ENCODE measurements around the gene FH. TPM values are rescaled to one million over a fixed set of nuclear protein-coding genes. Genes with fewer than 3 reads are reported as not detected.
A peak's percentile ranks its signal among the peaks of the same experiment; 100 is the strongest.

Gene FH
- total RNA-seq, 1 donor from 2014 or later: 98.6 TPM

GRCh38 chr1:241536304-241536703 is 16.7 kb upstream of the FH start:
- Mint-ChIP-seq H3K27me3 (peaks cover 20% of the 10 kb centered on the region), H3K4me3 (no peak overlapping the region), H3K9me3 (no peaks in the 10 kb centered on the region), H3K36me3 (ENCODE audit: low read depth) (no peaks in the 10 kb centered on the region), H3K4me1 (peaks cover 14% of the 10 kb centered on the region), H3K27ac (no peak overlapping the region)
- intact Hi-C loops (cut with micrococcal nuclease): no loop called here
- no peak for DNase-seq

GRCh38 chr1:241533326-241534115 is 14.0 kb upstream of the FH start:
- H3K27me3 Mint-ChIP-seq: peaks cover 23% of the 10 kb centered on the region
- intact Hi-C loops (cut with micrococcal nuclease): loop anchor here (5.0 kb wide), 1 partner anchor 59 kb away; no protein-coding TSS in a partner anchor

GRCh38 chr1:241532864-241533263 is 13.3 kb upstream of the FH start:
- intact Hi-C loops (cut with micrococcal nuclease): loop anchor here (5.0 kb wide), 1 partner anchor 59 kb away; no protein-coding TSS in a partner anchor
- Mint-ChIP-seq H3K27ac (no peak overlapping the region), H3K36me3 (ENCODE audit: low read depth) (no peaks in the 10 kb centered on the region), H3K4me3 (no peak overlapping the region), H3K27me3 (peaks cover 25% of the 10 kb centered on the region), H3K9me3 (no peaks in the 10 kb centered on the region), H3K4me1 (peaks cover 17% of the 10 kb centered on the region)
- no peak for DNase-seq

More at GRCh38 chr1:241533326-241534115, 14.0 kb upstream of the FH start:
- no peak for DNase-seq
- Mint-ChIP-seq H3K9me3 (no peaks in the 10 kb centered on the region), H3K4me3 (no peak overlapping the region), H3K36me3 (ENCODE audit: low read depth) (no peaks in the 10 kb centered on the region), H3K27ac (no peak overlapping the region), H3K4me1 (peaks cover 17% of the 10 kb centered on the region)

GRCh38 chr1:241532162-241532531 is 12.6 kb upstream of the FH start, which contains the start of gene KMO:
TSS of gene KMO (plus strand) at chr1:241532378. CDS start at chr1:241532445, 67 bp downstream.
- H3K36me3 Mint-ChIP-seq (ENCODE audit: low read depth): no peaks in the 10 kb centered on the region
- peak within 1 kb of the TSS; percentile 86 for H3K27ac Mint-ChIP-seq
- intact Hi-C loops (cut with micrococcal nuclease): loop anchor here (5.0 kb wide), 1 partner anchor 60 kb away; no protein-coding TSS in a partner anchor
- H3K4me3 Mint-ChIP-seq: peak within 1 kb of the TSS; percentile 89
- peaks cover 17% of the 10 kb centered on the region for H3K4me1 Mint-ChIP-seq
- peaks cover 26% of the 10 kb centered on the region for H3K27me3 Mint-ChIP-seq
- no peaks in the 10 kb centered on the region for H3K9me3 Mint-ChIP-seq
- DNase-seq: no peak

- Mint-ChIP-seq H3K4me3 (peak overlapping the region; percentile 89), H3K36me3 (ENCODE audit: low read depth) (no peaks in the 10 kb centered on the region), H3K27me3 (peaks cover 28% of the 10 kb centered on the region), H3K9me3 (no peaks in the 10 kb centered on the region), H3K27ac (peak overlapping the region; percentile 86), H3K4me1 (peaks cover 15% of the 10 kb centered on the region)
- intact Hi-C loops (cut with micrococcal nuclease): loop anchor here (1.0 to 5.0 kb wide), 8 partner anchors 12 to 467 kb away; partner anchors contain the start of genes EXO1 and FH
- DNase-seq: peak; percentile 58
Observed at GRCh38 chr1:241531195-241532161, 11.9 kb upstream of the FH start.

GRCh38 chr1:241527146-241527545 is 7.6 kb upstream of the FH start:
- no peak for DNase-seq
- Mint-ChIP-seq H3K4me1 (peaks cover 10% of the 10 kb centered on the region), H3K4me3 (no peak overlapping the region), H3K9me3 (no peaks in the 10 kb centered on the region), H3K36me3 (ENCODE audit: low read depth) (no peaks in the 10 kb centered on the region), H3K27me3 (peaks cover 44% of the 10 kb centered on the region), H3K27ac (no peak overlapping the region)
- intact Hi-C loops (cut with micrococcal nuclease): no loop called here

- Mint-ChIP-seq H3K9me3 (no peaks in the 10 kb centered on the region), H3K27me3 (peaks cover 50% of the 10 kb centered on the region), H3K27ac (no peak overlapping the region), H3K4me3 (no peak overlapping the region), H3K4me1 (peaks cover 2% of the 10 kb centered on the region), H3K36me3 (ENCODE audit: low read depth) (no peaks in the 10 kb centered on the region)
- DNase-seq: no peak
- intact Hi-C loops (cut with micrococcal nuclease): no loop called here
Observed at GRCh38 chr1:241525026-241525425, 5.5 kb upstream of the FH start.

GRCh38 chr1:241521718-241522117 is 2.2 kb upstream of the FH start:
- DNase-seq: no peak
- Mint-ChIP-seq H3K4me3 (no peak overlapping the region), H3K36me3 (ENCODE audit: low read depth) (peaks cover 3% of the 10 kb centered on the region), H3K9me3 (no peaks in the 10 kb centered on the region), H3K27ac (no peak overlapping the region), H3K27me3 (peaks cover 39% of the 10 kb centered on the region), H3K4me1 (peaks cover 15% of the 10 kb centered on the region)
- intact Hi-C loops (cut with micrococcal nuclease): no loop called here

- no peak for DNase-seq
- Mint-ChIP-seq H3K36me3 (ENCODE audit: low read depth) (peaks cover 11% of the 10 kb centered on the region), H3K27ac (no peak overlapping the region), H3K27me3 (peaks cover 33% of the 10 kb centered on the region), H3K4me3 (no peak overlapping the region), H3K9me3 (no peaks in the 10 kb centered on the region), H3K4me1 (peaks cover 20% of the 10 kb centered on the region)
- intact Hi-C loops (cut with micrococcal nuclease): no loop called here
Observed at GRCh38 chr1:241520080-241520465, 518 bp upstream of the FH start.

GRCh38 chr1:241518476-241519307 is 863 bp downstream of the FH start:
- H3K27me3 Mint-ChIP-seq: peaks cover 21% of the 10 kb centered on the region
- H3K27ac Mint-ChIP-seq: peak overlapping the region; percentile 87
- no peaks in the 10 kb centered on the region for H3K9me3 Mint-ChIP-seq
- intact Hi-C loops (cut with micrococcal nuclease): loop anchor here (1.0 to 10.0 kb wide), 3 partner anchors 13 to 1736 kb away; partner anchors contain the start of genes CEP170 and SDCCAG8
- H3K4me1 Mint-ChIP-seq: peaks cover 26% of the 10 kb centered on the region
- H3K4me3 Mint-ChIP-seq: no peak overlapping the region
- no peak for DNase-seq
- peaks cover 19% of the 10 kb centered on the region for H3K36me3 Mint-ChIP-seq (ENCODE audit: low read depth)

GRCh38 chr1:241513378-241513777 is 6.2 kb downstream of the FH start:
- no peaks in the 10 kb centered on the region for H3K27me3 Mint-ChIP-seq
- H3K9me3 Mint-ChIP-seq: no peaks in the 10 kb centered on the region
- peaks cover 21% of the 10 kb centered on the region for H3K4me1 Mint-ChIP-seq
- H3K27ac Mint-ChIP-seq: no peak overlapping the region
- peaks cover 45% of the 10 kb centered on the region for H3K36me3 Mint-ChIP-seq (ENCODE audit: low read depth)
- intact Hi-C loops (cut with micrococcal nuclease): loop anchor here (10.0 kb wide), 1 partner anchor 1741 kb away; the partner anchor contains the start of genes CEP170 and SDCCAG8
- no peak overlapping the region for H3K4me3 Mint-ChIP-seq
- no peak for DNase-seq

- Mint-ChIP-seq H3K36me3 (ENCODE audit: low read depth) (peaks cover 64% of the 10 kb centered on the region), H3K27me3 (no peaks in the 10 kb centered on the region), H3K9me3 (no peaks in the 10 kb centered on the region), H3K27ac (no peak overlapping the region), H3K4me3 (no peak overlapping the region), H3K4me1 (peaks cover 16% of the 10 kb centered on the region)
- no peak for DNase-seq
- intact Hi-C loops (cut with micrococcal nuclease): no loop called here
Observed at GRCh38 chr1:241507189-241507863, 12.2 kb downstream of the FH start.

Data from activated CD4-positive, alpha-beta T cell treated with anti-CD3 and anti-CD28 coated beads, Interleukin-2, amount 10 ng/mL, durations not matched to agents 24 days and 14 days (primary cell).